ENCODE results near the gene FBXO15.

FBXO15 gene

GRCh38 chr18:74081966-74082741, 65.5 kb downstream of the FBXO15 start:
- Histone ChIP-seq H3K36me3 (no peaks in the 10 kb centered on the region), H3K4me1 (ENCODE audit: control insufficient read depth in 1 of 2, insufficient read depth in 1 of 2, low read depth in 1 of 2, low read length in 1 of 2) (no peaks in the 10 kb centered on the region), H3K9me3 (no peaks in the 10 kb centered on the region), H3K27ac (no peak overlapping the region), H3K27me3 (no peaks in the 10 kb centered on the region), H3K4me3 (ENCODE audit: low read depth in 1 of 2, low read length in 1 of 2) (no peak overlapping the region)
- TF ChIP-seq, protein P1, sequence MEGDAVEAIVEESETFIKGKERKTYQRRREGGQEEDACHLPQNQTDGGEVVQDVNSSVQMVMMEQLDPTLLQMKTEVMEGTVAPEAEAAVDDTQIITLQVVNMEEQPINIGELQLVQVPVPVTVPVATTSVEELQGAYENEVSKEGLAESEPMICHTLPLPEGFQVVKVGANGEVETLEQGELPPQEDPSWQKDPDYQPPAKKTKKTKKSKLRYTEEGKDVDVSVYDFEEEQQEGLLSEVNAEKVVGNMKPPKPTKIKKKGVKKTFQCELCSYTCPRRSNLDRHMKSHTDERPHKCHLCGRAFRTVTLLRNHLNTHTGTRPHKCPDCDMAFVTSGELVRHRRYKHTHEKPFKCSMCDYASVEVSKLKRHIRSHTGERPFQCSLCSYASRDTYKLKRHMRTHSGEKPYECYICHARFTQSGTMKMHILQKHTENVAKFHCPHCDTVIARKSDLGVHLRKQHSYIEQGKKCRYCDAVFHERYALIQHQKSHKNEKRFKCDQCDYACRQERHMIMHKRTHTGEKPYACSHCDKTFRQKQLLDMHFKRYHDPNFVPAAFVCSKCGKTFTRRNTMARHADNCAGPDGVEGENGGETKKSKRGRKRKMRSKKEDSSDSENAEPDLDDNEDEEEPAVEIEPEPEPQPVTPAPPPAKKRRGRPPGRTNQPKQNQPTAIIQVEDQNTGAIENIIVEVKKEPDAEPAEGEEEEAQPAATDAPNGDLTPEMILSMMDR (IDR thresholded peaks at IDR 0.05), result no peak

GRCh38 chr18:74078257-74078656, 69.4 kb downstream of the FBXO15 start:
- H3K9me3 ChIP-seq, result no peaks in the 10 kb centered on the region
- no peak overlapping the region for H3K4me3 ChIP-seq (ENCODE audit: low read depth in 1 of 2, low read length in 1 of 2)
- TF ChIP-seq, protein P1 (IDR thresholded peaks at IDR 0.05), result no peak
- H3K27ac ChIP-seq, result no peak overlapping the region
- no peaks in the 10 kb centered on the region for H3K36me3 ChIP-seq
- no peaks in the 10 kb centered on the region for H3K27me3 ChIP-seq
- H3K4me1 ChIP-seq (ENCODE audit: control insufficient read depth in 1 of 2, insufficient read depth in 1 of 2, low read depth in 1 of 2, low read length in 1 of 2), result no peaks in the 10 kb centered on the region

GRCh38 chr18:74074668-74075564, 72.7 kb downstream of the FBXO15 start:
- H3K9me3 ChIP-seq, result no peaks in the 10 kb centered on the region
- TF ChIP-seq, protein P1 (IDR thresholded peaks at IDR 0.05), result no peak
- H3K4me1 ChIP-seq (ENCODE audit: control insufficient read depth in 1 of 2, insufficient read depth in 1 of 2, low read depth in 1 of 2, low read length in 1 of 2), result peaks cover 0 to 1% of the 10 kb centered on the region in 2 experiments
- H3K36me3 ChIP-seq, result no peaks in the 10 kb centered on the region
- no peaks in the 10 kb centered on the region for H3K27me3 ChIP-seq
- H3K4me3 ChIP-seq (ENCODE audit: low read depth in 1 of 2, low read length in 1 of 2), result no peak overlapping the region
- H3K27ac ChIP-seq, result no peak overlapping the region

DNA sequence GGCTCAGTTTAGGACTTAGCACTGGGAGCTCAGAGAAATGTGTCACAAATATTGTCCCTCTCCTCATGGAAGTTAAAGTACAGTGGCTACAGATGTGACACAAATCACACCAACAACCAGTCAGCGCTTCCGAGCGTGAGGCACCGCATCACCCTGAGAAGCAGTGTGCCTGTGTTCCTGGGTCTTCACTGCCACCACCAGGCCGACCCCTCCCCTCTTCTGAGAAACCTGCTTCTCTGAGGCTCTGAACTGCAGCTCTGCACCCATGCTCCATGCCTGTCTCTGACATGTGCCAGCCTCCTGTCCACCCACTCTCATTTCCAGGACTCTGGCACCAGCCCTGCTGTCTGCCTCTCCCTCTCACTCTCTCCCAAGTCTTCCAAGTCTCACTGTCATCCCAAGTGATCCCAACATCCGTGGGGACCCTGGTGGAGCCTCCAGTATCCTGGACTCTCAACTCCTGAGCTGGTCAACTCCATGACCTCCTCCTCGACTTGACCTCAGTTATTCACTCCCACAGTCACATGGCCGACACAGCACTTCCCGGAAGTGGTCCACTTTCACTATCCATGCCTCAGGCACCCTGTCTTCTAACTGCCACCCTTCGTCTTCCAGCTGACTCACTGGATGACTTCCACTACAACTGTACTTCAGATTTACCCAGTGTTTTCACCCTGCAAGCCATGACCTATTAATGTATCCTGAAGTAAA, 73.5 kb downstream of the FBXO15 start:
- Histone ChIP-seq H3K9me3 (no peaks in the 10 kb centered on the region), H3K27ac (no peak overlapping the region)
- TF ChIP-seq, protein P1 (IDR thresholded peaks at IDR 0.05), result no peak

More for the DNA sequence above, 73.5 kb downstream of the FBXO15 start:
- Histone ChIP-seq H3K27me3 (no peaks in the 10 kb centered on the region), H3K36me3 (no peaks in the 10 kb centered on the region), H3K4me3 (ENCODE audit: low read depth in 1 of 2, low read length in 1 of 2) (no peak overlapping the region), H3K4me1 (ENCODE audit: control insufficient read depth in 1 of 2, insufficient read depth in 1 of 2, low read depth in 1 of 2, low read length in 1 of 2) (peaks cover 4 to 9% of the 10 kb centered on the region in 2 experiments)
